Trophoblast cell (in vitro differentiated cells and primary cell): ENCODE data around the gene TAX1BP1.

ENCODE experiments used
- DNase-seq, 2 donors: peaks; one replicate each; pipeline ENCODE4 v3.0.0-alpha.2; 2016
- H2AFZ ChIP-seq: 2 replicates; pipeline ENCODE4 v1.6.1; 2013; ENCODE audit warnings: low read length, moderate library complexity, mild to moderate bottlenecking; ENCODE audit not compliant: insufficient read depth, poor library complexity
- H2AK5ac ChIP-seq: 2 replicates; pipeline ENCODE4 v1.6.1; 2013; ENCODE audit warnings: mild to moderate bottlenecking, low read length
- H2BK120ac ChIP-seq: 2 replicates; pipeline ENCODE4 v1.6.1; 2013; ENCODE audit warnings: low read length, mild to moderate bottlenecking, moderate library complexity; ENCODE audit not compliant: insufficient read depth, poor library complexity
- H2BK12ac ChIP-seq: 2 replicates; pipeline ENCODE4 v1.6.1; 2013; ENCODE audit warnings: mild to moderate bottlenecking, low read length, moderate library complexity
- H2BK5ac ChIP-seq: 2 replicates; pipeline ENCODE4 v1.6.1; 2013; ENCODE audit warnings: low read length, low read depth, moderate library complexity, mild to moderate bottlenecking; ENCODE audit not compliant: poor library complexity
- H3K14ac ChIP-seq: 2 replicates; pipeline ENCODE4 v1.6.1; 2013; ENCODE audit warnings: mild to moderate bottlenecking, low read length
- H3K18ac ChIP-seq: 2 replicates; pipeline ENCODE4 v1.6.1; 2013; ENCODE audit warnings: mild to moderate bottlenecking, low read length
- H3K23ac ChIP-seq: 2 replicates; pipeline ENCODE4 v1.6.1; 2013; ENCODE audit warnings: low read length
- H3K27ac ChIP-seq: 2 replicates; pipeline ENCODE4 v1.5.1; 2013; ENCODE audit warnings: low read depth, mild to moderate bottlenecking, inconsistent platforms, low read length, moderate library complexity
- H3K27me3 ChIP-seq: 2 replicates; pipeline ENCODE4 v1.6.1; 2013; ENCODE audit warnings: inconsistent platforms, mild to moderate bottlenecking, low read length, moderate library complexity; ENCODE audit not compliant: insufficient read depth
- H3K36me3 ChIP-seq, 2 experiments: 1 replicate in 1 of 2; 2 replicates in 1 of 2; pipeline ENCODE4 v1.6.1; 2013; ENCODE audit warnings: low read length in 2 of 2, mild to moderate bottlenecking in 2 of 2, moderate library complexity in 1 of 2; ENCODE audit not compliant: insufficient read depth in 2 of 2, control insufficient read depth in 1 of 2
- H3K4ac ChIP-seq: 2 replicates; pipeline ENCODE4 v1.6.1; 2013; ENCODE audit warnings: low read depth, mild to moderate bottlenecking, low read length, moderate library complexity
- H3K4me1 ChIP-seq, 2 experiments: 1 replicate in 1 of 2; 2 replicates in 1 of 2; pipeline ENCODE4 v1.6.1; 2013; ENCODE audit warnings: low read length in 2 of 2, mild to moderate bottlenecking in 2 of 2, moderate library complexity in 1 of 2; ENCODE audit not compliant: insufficient read depth in 2 of 2, control insufficient read depth in 1 of 2
- H3K4me2 ChIP-seq: 2 replicates; pipeline ENCODE4 v1.6.1; 2013; ENCODE audit warnings: inconsistent platforms, mild to moderate bottlenecking, low read length, moderate library complexity
- H3K4me3 ChIP-seq: 2 replicates; pipeline ENCODE4 v1.5.1; 2013; ENCODE audit warnings: mild to moderate bottlenecking, low read depth, low read length, inconsistent platforms
- H3K79me1 ChIP-seq: one replicate; pipeline ENCODE4 v1.6.1; 2013; ENCODE audit warnings: low read length
- H3K79me2 ChIP-seq: 2 replicates; pipeline ENCODE4 v1.6.1; 2013; ENCODE audit warnings: low read length, mild to moderate bottlenecking; ENCODE audit not compliant: control insufficient read depth, insufficient read depth, poor library complexity
- H3K9ac ChIP-seq: 2 replicates; pipeline ENCODE4 v1.6.1; 2013; ENCODE audit warnings: mild to moderate bottlenecking, low read length
- H3K9me3 ChIP-seq: 2 replicates; pipeline ENCODE4 v1.6.1; 2013; ENCODE audit warnings: low read depth, mild to moderate bottlenecking, control low read depth, inconsistent platforms, low read length; ENCODE audit not compliant: insufficient read depth
- H4K12ac ChIP-seq: 2 replicates; pipeline ENCODE4 v1.6.1; 2013; ENCODE audit warnings: low read depth, mild to moderate bottlenecking, low read length, moderate library complexity
- H4K8ac ChIP-seq: 2 replicates; pipeline ENCODE4 v1.6.1; 2013; ENCODE audit warnings: low read depth, mild to moderate bottlenecking, low read length, moderate library complexity
- H4K91ac ChIP-seq: one replicate; pipeline ENCODE4 v1.6.1; 2013; ENCODE audit warnings: low read depth, mild to moderate bottlenecking, low read length, moderate library complexity
- WGBS: extraction: QIAGEN DNeasy Blood & Tissue Kit; methylation state at CpG from one replicate; pipeline ENCODE4 v1.1.7; 2013; ENCODE audit warnings: missing lambda C conversion rate; ENCODE audit not compliant: insufficient read length, insufficient coverage; ENCODE audit errors: extremely low coverage; 5-methylcytosine and 5-hydroxymethylcytosine counted together

Gene TAX1BP1

GRCh38 chr7:27697861-27698430 lies 42.0 kb upstream of the TAX1BP1 start:
- no peak overlapping the region for H3K27ac ChIP-seq
- no peaks in the 10 kb centered on the region for H3K79me2 ChIP-seq
- no peak overlapping the region for H2BK120ac ChIP-seq
- no peak overlapping the region for H3K14ac ChIP-seq
- no peak overlapping the region for H3K4ac ChIP-seq
- no peak overlapping the region for H4K8ac ChIP-seq
- H3K79me1 ChIP-seq, result no peaks in the 10 kb centered on the region
- no peak overlapping the region for H3K4me3 ChIP-seq
- DNase-seq, result peak in 1 of 2 donors; percentile 36
- no peaks in the 10 kb centered on the region for H3K27me3 ChIP-seq
- no peak overlapping the region for H3K4me2 ChIP-seq
- no peak overlapping the region for H3K23ac ChIP-seq
- no peak overlapping the region for H2BK12ac ChIP-seq
- no peak overlapping the region for H2BK5ac ChIP-seq
- WGBS, result no CpG with 5 or more reads among the region's 3 CpGs
- no peaks in the 10 kb centered on the region for H3K9me3 ChIP-seq
- no peaks in the 10 kb centered on the region for H3K36me3 ChIP-seq
- no peak overlapping the region for H2AK5ac ChIP-seq
- no peaks in the 10 kb centered on the region for H3K4me1 ChIP-seq
- no peak overlapping the region for H4K12ac ChIP-seq
- no peak overlapping the region for H3K9ac ChIP-seq
- no peak overlapping the region for H2AFZ ChIP-seq
- H3K18ac ChIP-seq, result no peak overlapping the region
- no peak overlapping the region for H4K91ac ChIP-seq

- Histone ChIP-seq H3K23ac (no peak overlapping the region), H3K4ac (no peak overlapping the region), H3K14ac (no peak overlapping the region), H3K27ac (no peak overlapping the region), H3K4me3 (no peak overlapping the region), H3K27me3 (no peaks in the 10 kb centered on the region), H3K79me1 (no peaks in the 10 kb centered on the region), H3K36me3 (no peaks in the 10 kb centered on the region), H3K9ac (no peak overlapping the region), H2BK12ac (no peak overlapping the region), H2BK120ac (no peak overlapping the region), H3K9me3 (no peaks in the 10 kb centered on the region), H3K4me1 (no peaks in the 10 kb centered on the region), H3K18ac (no peak overlapping the region), H4K12ac (no peak overlapping the region), H2BK5ac (no peak overlapping the region), H4K91ac (no peak overlapping the region), H3K4me2 (no peak overlapping the region), H4K8ac (no peak overlapping the region), H2AFZ (no peak overlapping the region), H3K79me2 (no peaks in the 10 kb centered on the region), H2AK5ac (no peak overlapping the region)
- DNase-seq, result no peak
- WGBS, result no CpG with 5 or more reads among the region's 2 CpGs
Measured at GRCh38 chr7:27699751-27700150, 40.2 kb upstream of the TAX1BP1 start.

- no peak overlapping the region for H4K8ac ChIP-seq
- no peak overlapping the region for H4K91ac ChIP-seq
- H4K12ac ChIP-seq, result no peak overlapping the region
- no peak overlapping the region for H3K4me2 ChIP-seq
- no peak overlapping the region for H2BK12ac ChIP-seq
- DNase-seq, result no peak
- H3K4me3 ChIP-seq, result no peak overlapping the region
- H3K4me1 ChIP-seq, result no peaks in the 10 kb centered on the region
- H3K14ac ChIP-seq, result no peak overlapping the region
- no peak overlapping the region for H3K18ac ChIP-seq
- no peak overlapping the region for H2BK120ac ChIP-seq
- H3K36me3 ChIP-seq, result no peaks in the 10 kb centered on the region
- no peak overlapping the region for H3K9ac ChIP-seq
- H3K27ac ChIP-seq, result no peak overlapping the region
- no peak overlapping the region for H2AK5ac ChIP-seq
- H3K79me1 ChIP-seq, result no peaks in the 10 kb centered on the region
- H3K4ac ChIP-seq, result no peak overlapping the region
- H3K23ac ChIP-seq, result no peak overlapping the region
- no peak overlapping the region for H2BK5ac ChIP-seq
- no CpG with 5 or more reads among the region's 6 CpGs for WGBS
- H2AFZ ChIP-seq, result no peak overlapping the region
- H3K9me3 ChIP-seq, result no peaks in the 10 kb centered on the region
- H3K27me3 ChIP-seq, result no peaks in the 10 kb centered on the region
- H3K79me2 ChIP-seq, result no peaks in the 10 kb centered on the region
Measured at GRCh38 chr7:27700501-27700900, 39.5 kb upstream of the TAX1BP1 start.

GRCh38 chr7:27703181-27703580 lies 36.8 kb upstream of the TAX1BP1 start:
- no peaks in the 10 kb centered on the region for H3K79me1 ChIP-seq
- no peaks in the 10 kb centered on the region for H3K9me3 ChIP-seq
- H3K4me2 ChIP-seq, result no peak overlapping the region
- no peak overlapping the region for H2BK120ac ChIP-seq
- H2BK12ac ChIP-seq, result no peak overlapping the region
- H3K36me3 ChIP-seq, result no peaks in the 10 kb centered on the region
- no peak overlapping the region for H3K4ac ChIP-seq
- no peak overlapping the region for H2BK5ac ChIP-seq
- no peak overlapping the region for H3K4me3 ChIP-seq
- H4K91ac ChIP-seq, result no peak overlapping the region
- H4K8ac ChIP-seq, result no peak overlapping the region
- H3K4me1 ChIP-seq, result no peaks in the 10 kb centered on the region
- H3K9ac ChIP-seq, result no peak overlapping the region
- no CpG with 5 or more reads among the region's 1 CpG for WGBS
- H3K27me3 ChIP-seq, result no peaks in the 10 kb centered on the region
- no peaks in the 10 kb centered on the region for H3K79me2 ChIP-seq
- H3K18ac ChIP-seq, result no peak overlapping the region
- no peak overlapping the region for H2AFZ ChIP-seq
- no peak overlapping the region for H3K23ac ChIP-seq
- no peak for DNase-seq
- H2AK5ac ChIP-seq, result no peak overlapping the region
- H3K27ac ChIP-seq, result no peak overlapping the region
- H3K14ac ChIP-seq, result no peak overlapping the region
- no peak overlapping the region for H4K12ac ChIP-seq
